NCI-H2081 (cell line): ENCODE measurements around the gene MAN1A1.
"Not testable (repeated sequence)": the region's sequence is repeated elsewhere in the genome, so short reads cannot be mapped to it uniquely, and the experiment has no call there.

ENCODE experiments used
- DNase-seq, 2 experiments: peaks; one replicate each; lab custom pipeline; 2025; lab: John Stamatoyannopoulos, UW

MAN1A1 gene

DNA sequence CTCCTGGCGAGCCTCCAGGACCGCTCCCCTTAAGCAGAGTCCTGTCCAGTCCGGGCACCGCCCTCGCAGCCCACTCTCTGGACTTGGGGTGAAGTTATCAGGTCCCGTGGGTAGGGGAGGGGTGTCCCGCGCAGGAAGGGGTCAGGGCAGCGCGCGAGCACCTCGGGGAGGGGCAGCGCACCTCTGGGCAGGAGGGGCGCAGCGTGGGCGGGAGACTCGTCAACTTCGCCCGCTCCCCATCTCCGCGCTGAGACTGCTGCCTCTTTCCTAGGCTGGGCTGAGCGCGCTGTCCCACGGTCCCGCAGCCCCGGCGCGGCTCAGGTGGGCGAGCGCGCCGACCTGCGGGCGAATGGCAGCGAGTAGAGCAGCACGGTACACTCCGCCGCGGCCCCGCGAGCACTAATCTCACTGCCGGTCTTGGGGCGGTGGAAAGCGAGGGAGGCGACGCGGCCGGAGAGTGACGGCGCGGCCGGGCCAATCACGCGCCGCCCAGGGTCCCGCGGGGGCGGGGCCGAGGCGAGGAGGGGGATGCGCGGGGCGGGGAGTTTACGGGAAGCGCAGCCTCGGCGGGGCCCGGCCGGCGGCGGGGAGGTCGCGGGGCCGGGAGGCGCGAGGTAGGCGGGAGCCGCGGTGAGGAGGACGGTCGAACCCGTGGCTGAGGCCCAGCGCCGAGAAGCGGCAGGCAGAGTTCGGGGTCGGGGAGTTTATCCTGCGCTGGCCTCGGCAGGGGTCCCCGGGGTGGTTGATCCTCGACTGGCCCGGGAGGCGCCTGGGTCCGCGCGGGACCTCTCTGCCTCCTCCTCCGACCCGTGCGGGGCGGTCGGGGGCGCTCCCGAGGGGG is at the start of gene MAN1A1:
Gene MAN1A1 (minus strand): TSS at position 401 of the 841 bp plus-strand sequence. CDS start 696 bp downstream, outside the sequence.
- peak; percentile 75 to 81 for DNase-seq

DNA sequence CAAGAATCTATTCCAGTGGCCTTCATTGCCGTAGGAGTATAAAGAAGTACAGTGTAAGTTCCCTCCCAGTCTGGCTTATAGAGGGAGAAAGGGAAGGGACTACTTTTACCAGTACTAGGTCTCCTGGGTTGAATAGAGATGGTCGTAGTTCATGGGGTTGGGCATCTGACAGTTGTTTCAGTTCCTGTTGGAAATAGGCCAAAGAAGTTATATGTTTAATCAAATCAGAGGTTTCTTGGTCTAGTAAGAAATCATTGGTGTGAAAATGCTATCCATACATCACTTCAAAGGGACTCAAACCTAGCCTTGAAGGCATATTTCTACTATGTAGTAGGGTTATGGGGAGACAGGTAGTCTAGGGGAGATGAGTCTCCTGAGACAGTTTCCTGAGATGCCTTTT is 45.6 kb upstream of the MAN1A1 start:
- no peak for DNase-seq

- no peak for DNase-seq
Measured at GRCh38 chr6:119390247-119390793, 40.8 kb upstream of the MAN1A1 start.

DNA sequence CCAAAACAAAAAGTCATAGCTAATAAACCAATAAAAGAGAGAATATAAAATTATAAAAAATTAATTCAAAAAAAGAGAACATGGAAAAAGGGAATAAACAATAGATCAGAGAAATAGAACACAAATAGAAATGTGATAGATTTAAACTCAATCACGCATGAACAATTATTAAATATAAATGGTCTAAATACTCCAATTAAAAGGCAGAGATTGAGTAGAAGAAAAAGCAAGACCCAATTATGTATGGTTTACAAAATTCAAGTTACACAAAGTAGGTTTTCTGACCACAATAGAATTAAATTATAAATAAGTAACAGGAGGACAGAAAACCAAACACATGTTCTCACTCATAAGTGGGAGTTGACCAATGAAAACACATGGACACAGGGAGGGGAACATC is 36.4 kb upstream of the MAN1A1 start:
- no peak for DNase-seq

GRCh38 chr6:119384444-119384843 is 34.9 kb upstream of the MAN1A1 start:
- no peak for DNase-seq

DNA sequence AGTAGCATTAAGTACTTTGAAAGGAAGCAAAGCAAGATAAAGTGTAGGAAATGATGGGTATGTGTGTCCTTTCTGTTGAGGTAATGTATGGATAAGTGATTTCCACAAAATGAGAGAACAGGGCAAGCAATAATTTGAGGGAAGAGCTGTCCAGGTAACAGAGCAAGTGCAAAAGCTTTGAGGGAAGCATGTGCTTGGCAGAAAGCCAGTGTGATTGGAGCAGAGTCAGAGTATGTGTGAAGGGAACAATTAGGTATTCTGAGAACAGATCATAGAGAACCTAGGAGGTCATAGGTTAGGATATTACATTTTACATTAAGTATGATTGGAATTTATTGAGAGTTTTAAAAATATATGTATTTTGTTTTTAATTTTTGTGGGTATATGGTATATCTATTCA is 30.2 kb upstream of the MAN1A1 start:
- DNase-seq: no peak

- DNase-seq: not testable (repeated sequence)
Measured at GRCh38 chr6:119377043-119377442, 27.5 kb upstream of the MAN1A1 start.

DNA sequence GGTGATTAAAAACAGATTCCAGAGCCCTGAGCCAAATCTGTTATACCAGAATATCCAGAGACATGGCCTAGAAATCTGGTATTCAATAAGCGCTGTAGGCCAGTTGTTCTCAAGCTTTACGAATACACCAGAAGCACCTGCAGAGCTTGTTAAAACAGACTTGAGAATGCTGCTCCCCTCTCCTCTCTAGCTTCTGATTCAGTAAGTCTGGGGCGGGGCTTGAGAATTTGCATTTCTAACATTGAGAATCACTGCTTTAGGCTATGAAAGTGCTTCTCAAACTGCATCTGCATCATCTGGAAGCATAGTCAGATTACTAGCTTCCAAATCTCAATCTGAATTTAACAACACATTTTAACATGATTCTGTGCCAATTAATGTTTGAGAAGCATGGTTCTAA is 20.5 kb upstream of the MAN1A1 start:
- no peak for DNase-seq

DNA sequence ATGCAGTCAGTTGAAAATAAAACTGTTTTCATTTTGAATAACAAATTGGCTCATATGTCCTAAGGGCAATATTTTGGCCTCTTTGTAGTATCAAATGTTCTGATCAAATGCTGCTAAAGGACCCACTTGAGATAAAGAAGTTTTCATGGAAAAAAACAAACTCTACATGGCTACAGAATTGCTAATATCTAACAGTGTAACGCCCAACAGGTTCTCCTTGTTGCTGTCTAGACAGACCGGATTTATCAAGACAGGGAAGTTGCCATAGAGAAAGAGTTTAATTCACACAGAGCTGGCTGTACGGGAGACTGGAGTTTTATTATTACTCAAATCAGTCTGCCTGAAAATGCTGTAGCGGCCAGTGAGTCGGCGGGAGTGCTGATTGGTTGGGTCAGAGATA is 19.4 kb upstream of the MAN1A1 start:
- DNase-seq: no peak

GRCh38 chr6:119361209-119361608 is 11.6 kb upstream of the MAN1A1 start:
- no peak for DNase-seq

- DNase-seq: no peak
Measured at GRCh38 chr6:119360262-119360915, 10.8 kb upstream of the MAN1A1 start.

- no peak for DNase-seq
Measured at GRCh38 chr6:119355890-119356289, 6.3 kb upstream of the MAN1A1 start.

GRCh38 chr6:119355157-119355556 is 5.6 kb upstream of the MAN1A1 start:
- no peak for DNase-seq

DNA sequence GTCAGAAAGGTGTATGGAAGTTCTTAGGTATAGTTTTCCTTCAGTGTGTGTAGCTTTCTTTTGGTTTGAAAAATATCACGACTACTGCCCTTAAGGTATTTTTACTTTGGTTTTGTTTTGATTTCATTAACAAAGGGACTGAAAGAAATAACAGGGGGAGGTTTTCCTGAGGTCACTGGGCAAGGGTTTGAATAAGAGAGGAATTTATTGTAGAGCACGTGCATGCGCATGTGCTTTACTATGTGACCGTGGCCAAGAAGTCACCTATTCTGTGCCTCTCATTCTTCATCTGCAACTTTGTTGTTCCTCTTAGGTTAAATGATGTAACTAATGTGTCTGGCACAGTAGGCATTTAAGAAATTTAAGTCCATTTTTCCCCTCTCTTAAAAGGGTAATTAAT is 4.1 kb upstream of the MAN1A1 start:
- DNase-seq: no peak

- DNase-seq: no peak
Measured at GRCh38 chr6:119352001-119352400, 2.4 kb upstream of the MAN1A1 start.

DNA sequence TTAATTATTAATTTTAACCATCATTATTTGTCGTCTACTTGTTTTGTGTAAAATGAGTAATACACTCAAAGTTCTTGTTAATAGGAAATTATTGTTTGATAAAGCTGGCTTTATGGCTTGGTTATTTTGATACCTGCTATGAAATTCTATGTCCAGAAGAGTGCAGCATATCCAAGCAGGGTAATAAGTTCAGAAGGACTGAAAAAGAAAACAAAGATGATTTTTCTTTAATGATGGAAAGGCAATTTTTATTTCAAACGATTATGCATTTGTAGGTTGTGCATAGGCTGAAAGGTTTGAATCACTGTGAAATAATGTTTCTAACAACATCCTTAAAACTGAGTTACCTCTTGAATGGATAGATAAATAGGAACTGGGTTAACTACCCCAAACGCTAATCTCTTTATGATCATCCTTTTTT is 1.4 kb upstream of the MAN1A1 start:
- peak in 1 of 2 experiments; percentile 26 for DNase-seq

DNA sequence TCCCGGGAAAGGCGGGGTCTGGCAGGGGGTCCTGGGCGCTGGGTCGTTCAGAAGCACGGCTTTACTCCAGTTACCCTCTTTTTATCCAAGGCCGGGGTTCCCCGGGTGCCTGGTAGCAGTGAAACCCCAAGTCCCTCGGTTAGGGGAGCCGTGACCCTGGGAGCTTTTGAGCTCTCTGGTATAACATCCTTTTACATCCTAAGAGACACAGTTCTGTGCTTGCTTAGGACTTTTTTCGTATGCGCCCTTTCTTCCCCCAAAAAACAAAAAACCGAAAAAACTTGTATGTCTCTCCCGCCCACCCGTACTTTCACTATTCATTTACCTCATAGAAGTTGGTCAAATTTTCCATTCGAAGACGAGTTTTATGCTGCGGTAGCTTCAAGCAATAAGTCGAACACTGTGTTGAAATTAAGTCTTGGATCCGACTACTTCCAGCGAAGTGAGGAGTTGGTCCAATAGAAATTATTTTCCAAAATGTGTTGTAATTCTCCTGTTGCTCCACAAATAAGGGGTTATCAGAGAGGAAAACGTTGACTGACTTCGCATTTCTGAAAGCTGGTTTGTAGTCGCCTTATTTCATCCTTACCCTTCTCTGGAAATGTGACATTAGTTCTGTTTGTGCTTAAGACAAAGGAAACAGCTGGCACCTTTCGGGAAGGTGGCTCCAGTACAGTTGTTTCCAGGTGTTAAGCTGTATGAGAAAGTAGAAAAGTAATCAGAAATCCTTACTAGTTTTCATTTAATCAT is 816 bp upstream of the MAN1A1 start:
- no peak for DNase-seq

DNA sequence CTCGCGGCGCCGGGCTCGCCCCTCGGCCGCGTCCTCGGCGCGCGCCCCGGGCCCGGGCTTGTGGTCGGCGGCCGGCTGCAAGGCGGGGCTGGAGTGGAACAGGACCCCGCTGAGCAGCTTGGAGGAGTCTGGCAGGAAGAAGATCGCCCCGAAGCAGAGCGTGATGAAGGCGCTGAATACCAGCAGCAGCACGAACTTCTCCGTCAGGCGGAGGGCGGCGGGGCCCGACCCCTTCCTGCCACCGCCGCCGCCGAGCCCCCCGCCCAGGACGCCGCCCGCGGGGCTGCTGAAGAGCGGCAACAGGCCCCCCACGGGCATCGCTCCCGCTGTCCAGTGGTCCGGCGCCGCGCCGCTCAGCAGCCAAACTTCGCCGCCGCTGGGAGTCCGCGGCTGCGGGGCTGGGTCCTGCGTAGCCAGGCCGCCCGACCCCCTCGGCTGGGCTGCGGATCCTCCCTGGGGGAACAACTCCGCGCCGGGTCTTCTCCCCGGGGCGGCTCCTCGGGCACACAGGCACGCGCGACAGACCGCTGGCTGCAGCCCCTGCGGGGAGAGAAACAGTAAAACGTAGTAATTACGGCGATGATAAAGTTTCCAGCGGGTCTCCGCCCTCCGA is 707 bp downstream of the MAN1A1 start:
- peak in 1 of 2 experiments; percentile 5 for DNase-seq

DNA sequence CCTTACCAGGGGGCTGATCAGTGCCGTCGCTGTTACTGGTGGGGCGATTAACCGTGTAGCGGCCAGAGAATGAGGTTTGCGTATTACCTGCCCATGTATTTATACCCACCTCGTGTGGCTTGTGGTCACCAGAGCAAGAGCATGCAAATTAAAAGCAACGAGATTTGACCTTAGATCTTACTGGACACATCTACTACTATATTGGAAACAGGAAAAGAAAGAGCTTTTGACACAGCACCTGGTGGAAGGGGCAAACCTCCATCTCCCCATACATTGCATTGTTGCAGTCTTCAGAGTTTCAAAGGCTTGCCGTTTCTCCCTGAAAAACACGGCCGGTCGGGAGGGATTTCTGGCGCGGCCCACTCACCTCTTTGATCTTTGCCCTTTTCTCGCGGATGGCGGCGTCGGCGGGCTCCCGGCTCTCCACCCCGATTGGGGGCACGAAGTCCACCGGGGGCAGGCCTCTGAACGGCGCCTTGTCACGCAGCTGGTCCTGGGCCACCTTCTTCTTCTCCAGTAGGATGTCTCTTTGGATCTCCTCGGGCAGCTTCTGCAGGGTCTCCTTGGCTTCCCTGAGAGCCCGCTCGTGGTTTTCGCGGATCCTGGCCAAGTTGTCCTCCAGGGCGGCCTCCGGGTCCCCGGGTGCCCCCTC is 1.3 kb downstream of the MAN1A1 start:
- no peak for DNase-seq

GRCh38 chr6:119347466-119348095 is 2.0 kb downstream of the MAN1A1 start:
- DNase-seq: peak in 1 of 2 experiments; percentile 16

GRCh38 chr6:119346936-119347335 is 2.6 kb downstream of the MAN1A1 start:
- DNase-seq: no peak
